ENCODE measurements around the gene NAPG. TPM values are rescaled to one million over a fixed set of nuclear protein-coding genes. Genes with fewer than 3 reads are reported as not detected.
"Not testable (repeated sequence)": the region's sequence is repeated elsewhere in the genome, so short reads cannot be mapped to it uniquely, and the experiment has no call there.

NAPG gene
- total RNA-seq, 3 donors from 2014 or later (not counting 1 experiment from before 2014, with no cell fraction given) = 34.3 to 62.5 (median 48.7) TPM

- no peaks in the 10 kb centered on the region for H3K4me1 ChIP-seq (ENCODE audit: control insufficient read depth, insufficient read depth, low read length)
- Mint-ChIP-seq H3K27me3 (ENCODE audit: low read depth in 2 of 2) (peaks cover 20 to 59% of the 10 kb centered on the region in 2 donors), H3K36me3 (no peaks in the 10 kb centered on the region), H3K4me3 (no peak overlapping the region), H3K27ac (no peak overlapping the region), H3K9me3 (peaks cover 0 to 5% of the 10 kb centered on the region in 2 donors), H3K4me1 (peaks cover 6 to 7% of the 10 kb centered on the region in 2 donors)
- ATAC-seq = no peak
- WGBS (ENCODE audit: insufficient coverage) = 50% methylated on average over 1 of the region's 2 CpGs
- peaks cover 3% of the 10 kb centered on the region for H3K9me3 ChIP-seq (ENCODE audit: control insufficient read depth, insufficient read depth, low read length)
- H3K27ac ChIP-seq (ENCODE audit: low read length) = no peak overlapping the region
- H3K4me3 ChIP-seq (ENCODE audit: low read length) = no peak overlapping the region
- no peak for TF ChIP-seq CTCF (IDR thresholded peaks at IDR 0.05)
- intact Hi-C loops (cut with micrococcal nuclease) = no loop called here
- no peaks in the 10 kb centered on the region for H3K27me3 ChIP-seq (ENCODE audit: control insufficient read depth, insufficient read depth, low read length)
- H3K36me3 ChIP-seq (ENCODE audit: control insufficient read depth, insufficient read depth, low read length) = no peaks in the 10 kb centered on the region
- no peak for DNase-seq
Measured at GRCh38 chr18:10500038-10500437, 25.8 kb upstream of the NAPG start.

GRCh38 chr18:10504723-10505122 is 21.1 kb upstream of the NAPG start:
- Mint-ChIP-seq H3K4me3 (no peak overlapping the region), H3K9me3 (peaks cover 2 to 9% of the 10 kb centered on the region in 2 donors), H3K27ac (no peak overlapping the region), H3K36me3 (peaks cover 9% of the 10 kb centered on the region), H3K27me3 (ENCODE audit: low read depth in 2 of 2) (peaks cover 8 to 36% of the 10 kb centered on the region in 2 donors), H3K4me1 (no peaks in the 10 kb centered on the region)
- intact Hi-C loops (cut with micrococcal nuclease) = no loop called here
- ATAC-seq (no peak), DNase-seq (no peak)
- Histone ChIP-seq H3K4me1 (ENCODE audit: control insufficient read depth, insufficient read depth, low read length) (no peaks in the 10 kb centered on the region), H3K36me3 (ENCODE audit: control insufficient read depth, insufficient read depth, low read length) (no peaks in the 10 kb centered on the region), H3K27ac (ENCODE audit: low read length) (no peak overlapping the region), H3K4me3 (ENCODE audit: low read length) (no peak overlapping the region), H3K9me3 (ENCODE audit: control insufficient read depth, insufficient read depth, low read length) (peaks cover 16% of the 10 kb centered on the region), H3K27me3 (ENCODE audit: control insufficient read depth, insufficient read depth, low read length) (no peaks in the 10 kb centered on the region)
- 94% methylated on average over 1 of the region's 1 CpG for WGBS (ENCODE audit: insufficient coverage)
- no peak for TF ChIP-seq CTCF (IDR thresholded peaks at IDR 0.05)

- H3K4me3 ChIP-seq (ENCODE audit: low read length); H3K27ac ChIP-seq (ENCODE audit: low read length); H3K36me3 ChIP-seq (ENCODE audit: control insufficient read depth, insufficient read depth, low read length); DNase-seq; intact Hi-C loops (cut with micrococcal nuclease); H3K36me3 Mint-ChIP-seq; H3K4me1 Mint-ChIP-seq; H3K27me3 ChIP-seq (ENCODE audit: control insufficient read depth, insufficient read depth, low read length); H3K4me3 Mint-ChIP-seq; H3K9me3 Mint-ChIP-seq; ATAC-seq; H3K4me1 ChIP-seq (ENCODE audit: control insufficient read depth, insufficient read depth, low read length); H3K27ac Mint-ChIP-seq: not testable (repeated sequence)
- H3K27me3 Mint-ChIP-seq (ENCODE audit: low read depth in 2 of 2) = peaks cover 10 to 31% of the 10 kb centered on the region in 2 donors
- 94% methylated on average over 19 of the region's 19 CpGs for WGBS (ENCODE audit: insufficient coverage)
- peaks cover 16% of the 10 kb centered on the region for H3K9me3 ChIP-seq (ENCODE audit: control insufficient read depth, insufficient read depth, low read length)
Measured at GRCh38 chr18:10505892-10506291, 19.9 kb upstream of the NAPG start.

GRCh38 chr18:10508591-10508990 is 17.2 kb upstream of the NAPG start:
- DNase-seq (no peak), ATAC-seq (no peak)
- Histone ChIP-seq H3K4me3 (ENCODE audit: low read length) (no peak overlapping the region), H3K27me3 (ENCODE audit: control insufficient read depth, insufficient read depth, low read length) (no peaks in the 10 kb centered on the region), H3K9me3 (ENCODE audit: control insufficient read depth, insufficient read depth, low read length) (peaks cover 16% of the 10 kb centered on the region), H3K36me3 (ENCODE audit: control insufficient read depth, insufficient read depth, low read length) (no peaks in the 10 kb centered on the region), H3K4me1 (ENCODE audit: control insufficient read depth, insufficient read depth, low read length) (no peaks in the 10 kb centered on the region), H3K27ac (ENCODE audit: low read length) (no peak overlapping the region)
- Mint-ChIP-seq H3K27me3 (ENCODE audit: low read depth in 2 of 2) (peaks cover 12 to 19% of the 10 kb centered on the region in 2 donors), H3K27ac (no peak overlapping the region), H3K36me3 (peaks cover 9% of the 10 kb centered on the region), H3K4me3 (no peak overlapping the region), H3K4me1 (no peaks in the 10 kb centered on the region), H3K9me3 (peaks cover 2 to 9% of the 10 kb centered on the region in 2 donors)
- intact Hi-C loops (cut with micrococcal nuclease) = no loop called here
- no peak for TF ChIP-seq CTCF (IDR thresholded peaks at IDR 0.05)
